Thyroid gland (tissue), 4 donors: ENCODE data around the gene PLXNC1. TPM values are rescaled to one million over a fixed set of nuclear protein-coding genes. Genes with fewer than 3 reads are reported as not detected.

ENCODE experiments used
- DNase-seq, 2 donors: peaks; one replicate each; pipeline ENCODE4 v3.0.0-alpha.2; 2019
- H3K27ac ChIP-seq, 3 donors: fragments of 200-600 bp; sonication (generic); 1 replicate in 2 of 3; 2 replicates in 1 of 3; pipeline ENCODE4 v1.5.1; 2016 to 2019; ENCODE audit warnings: mild to moderate bottlenecking in 1 of 3, moderate library complexity in 1 of 3
- H3K27me3 ChIP-seq: fragments of 200-600 bp; sonication (generic); one replicate; pipeline ENCODE4 v1.5.1; 2019
- H3K36me3 ChIP-seq, 2 donors: fragments of 200-600 bp; sonication (generic); one replicate each; pipeline ENCODE4 v1.5.1; 2016 to 2019
- H3K4me1 ChIP-seq, 2 donors: fragments of 200-600 bp; sonication (generic); one replicate each; pipeline ENCODE4 v1.5.1; 2017 to 2019
- H3K4me3 ChIP-seq, 3 donors: fragments of 200-600 bp; sonication (generic); replicated peaks in 1 of 3; 1 replicate in 2 of 3; 2 replicates in 1 of 3; pipeline ENCODE4 v1.5.1; 2016; ENCODE audit warnings: mild to moderate bottlenecking in 1 of 3
- H3K9me3 ChIP-seq: fragments of 200-600 bp; sonication (generic); one replicate; pipeline ENCODE4 v1.5.1; 2017
- CTCF ChIP-seq, 6 experiments: fragments of 200-600 bp in 3 of 6; fragments of 450-650 bp in 3 of 6; sonication (generic) in 3 of 6; IDR thresholded peaks; one replicate each; pipeline ENCODE4 v1.5.1; 2016 to 2019; ENCODE audit warnings: antibody characterized with exemption in 6 of 6, mild to moderate bottlenecking in 2 of 6, inconsistent platforms in 1 of 6, moderate library complexity in 1 of 6
- POLR2A ChIP-seq, 2 donors: fragments of 450-650 bp; IDR thresholded peaks; one replicate each; pipeline ENCODE4 v1.6.1; 2017; ENCODE audit warnings: antibody characterized with exemption in 2 of 2, mild to moderate bottlenecking in 2 of 2, moderate library complexity in 1 of 2
- WGBS, 2 donors: methylation state at CpG; one replicate each; pipeline ENCODE4 v1.1.5; 2017; 5-methylcytosine and 5-hydroxymethylcytosine counted together
- intact Hi-C: fragments of 100-400 bp; cut with DNase I; formaldehyde crosslinking; loops from one replicate; pipeline ENCODE4 v1.15.1; 2023
- total RNA-seq, 4 donors: library from RNA; depleted of rRNA; stranded (reverse); fragments of >200 nt; gene quantifications; one replicate each; pipeline ENCODE4 v1.2.3, GENCODE V29; 2016

Gene PLXNC1
- total RNA-seq, 4 donors from 2014 or later: 4.5 to 7.2 (median 5.1) TPM

- H3K4me1 ChIP-seq: no peaks in the 10 kb centered on the region
- no peaks in the 10 kb centered on the region for H3K27me3 ChIP-seq
- intact Hi-C loops: loop anchor here (5.0 to 10.0 kb wide), 2 partner anchors 295 to 392 kb away; no protein-coding TSS in a partner anchor
- no peak for TF ChIP-seq POLR2A (IDR thresholded peaks at IDR 0.05)
- no peak for TF ChIP-seq CTCF (IDR thresholded peaks at IDR 0.05)
- DNase-seq: no peak
- H3K9me3 ChIP-seq: no peaks in the 10 kb centered on the region
- H3K4me3 ChIP-seq: no peak overlapping the region
- no peak overlapping the region for H3K27ac ChIP-seq
- WGBS, 2 donors: 85 to 88% methylated on average over 20 to 21 of the region's 21 CpGs
- no peaks in the 10 kb centered on the region for H3K36me3 ChIP-seq
Measured at GRCh38 chr12:94139816-94140215, 8.6 kb upstream of the PLXNC1 start.

- no peak overlapping the region for H3K27ac ChIP-seq
- intact Hi-C loops: loop anchor here (10.0 kb wide), 1 partner anchor 294 kb away; no protein-coding TSS in a partner anchor
- TF ChIP-seq CTCF (IDR thresholded peaks at IDR 0.05): peak in 3 of 6 experiments; percentile 15 to 21 (median 18)
- no peak for TF ChIP-seq POLR2A (IDR thresholded peaks at IDR 0.05)
- WGBS, 2 donors: 81 to 88% methylated on average over 13 of the region's 13 CpGs
- peak; percentile 9 to 17 for DNase-seq
- H3K36me3 ChIP-seq: no peaks in the 10 kb centered on the region
- H3K27me3 ChIP-seq: no peaks in the 10 kb centered on the region
- H3K4me3 ChIP-seq: no peak overlapping the region
- no peaks in the 10 kb centered on the region for H3K4me1 ChIP-seq
- H3K9me3 ChIP-seq: no peaks in the 10 kb centered on the region
Measured at GRCh38 chr12:94140556-94140955, 7.8 kb upstream of the PLXNC1 start.

- TF ChIP-seq POLR2A (IDR thresholded peaks at IDR 0.05) (no peak), CTCF (IDR thresholded peaks at IDR 0.05) (no peak)
- no peaks in the 10 kb centered on the region for H3K36me3 ChIP-seq
- 91 to 95% methylated on average over 11 to 12 of the region's 15 CpGs for WGBS, 2 donors
- H3K27ac ChIP-seq: no peak overlapping the region
- no peaks in the 10 kb centered on the region for H3K9me3 ChIP-seq
- H3K27me3 ChIP-seq: no peaks in the 10 kb centered on the region
- DNase-seq: no peak
- H3K4me1 ChIP-seq: no peaks in the 10 kb centered on the region
- no peak overlapping the region for H3K4me3 ChIP-seq
- intact Hi-C loops: loop anchor here (10.0 kb wide), 1 partner anchor 294 kb away; no protein-coding TSS in a partner anchor
Measured at GRCh38 chr12:94141004-94141764, 7.2 kb upstream of the PLXNC1 start.

GRCh38 chr12:94141892-94142291, 6.5 kb upstream of the PLXNC1 start:
- H3K9me3 ChIP-seq: no peaks in the 10 kb centered on the region
- no peak for TF ChIP-seq CTCF (IDR thresholded peaks at IDR 0.05)
- TF ChIP-seq POLR2A (IDR thresholded peaks at IDR 0.05): no peak
- intact Hi-C loops: loop anchor here (10.0 kb wide), 1 partner anchor 293 kb away; no protein-coding TSS in a partner anchor
- no peaks in the 10 kb centered on the region for H3K36me3 ChIP-seq
- H3K27me3 ChIP-seq: no peaks in the 10 kb centered on the region
- no peaks in the 10 kb centered on the region for H3K4me1 ChIP-seq
- 86 to 93% methylated on average over 3 of the region's 3 CpGs for WGBS, 2 donors
- H3K4me3 ChIP-seq: no peak overlapping the region
- DNase-seq: no peak
- H3K27ac ChIP-seq: no peak overlapping the region

- WGBS, 2 donors: 86 to 87% methylated on average over 7 of the region's 7 CpGs
- H3K27ac ChIP-seq: no peak overlapping the region
- DNase-seq: no peak
- H3K4me1 ChIP-seq: no peaks in the 10 kb centered on the region
- no peaks in the 10 kb centered on the region for H3K36me3 ChIP-seq
- H3K9me3 ChIP-seq: no peaks in the 10 kb centered on the region
- no peak overlapping the region for H3K4me3 ChIP-seq
- intact Hi-C loops: loop anchor here (10.0 kb wide), 1 partner anchor 291 kb away; no protein-coding TSS in a partner anchor
- H3K27me3 ChIP-seq: no peaks in the 10 kb centered on the region
- no peak for TF ChIP-seq POLR2A (IDR thresholded peaks at IDR 0.05)
- no peak for TF ChIP-seq CTCF (IDR thresholded peaks at IDR 0.05)
Measured at GRCh38 chr12:94143438-94143837, 4.9 kb upstream of the PLXNC1 start.
